ENCODE measurements around the gene TMEM240. TPM values are rescaled to one million over a fixed set of nuclear protein-coding genes. Genes with fewer than 3 reads are reported as not detected.

TMEM240 gene
- total and polyA plus RNA-seq, 9 of the 15 experiments (the other 6 are each of a cell fraction or from before 2014, with no cell fraction given), result 0.24 to 2.0 (median 0.69) TPM; not detected in 5

- no peak for TF ChIP-seq GTF3C2 (IDR thresholded peaks at IDR 0.05; ENCODE audit: borderline replicate concordance, extremely low read depth, insufficient read length)
- no peak for TF ChIP-seq NR0B1 (IDR thresholded peaks at IDR 0.05; ENCODE audit: partially characterized antibody)
- TF ChIP-seq ZBTB17 (CRISPR knock-in tag; IDR thresholded peaks at IDR 0.05), result peak; percentile 96
- no peak for TF ChIP-seq ILK (tag; IDR thresholded peaks at IDR 0.05; ENCODE audit: borderline replicate concordance, low read depth)
- TF ChIP-seq SMAD4 (CRISPR knock-in tag; conservative IDR thresholded peaks at IDR 0.05), result 0 out of 2 replicates have a peak, but pooled peaks have one; percentile 44
- no peak for TF ChIP-seq MEF2D (tag; conservative IDR thresholded peaks at IDR 0.05; ENCODE audit: low read depth)
- TF ChIP-seq SMC3 (conservative IDR thresholded peaks at IDR 0.05; ENCODE audit: insufficient read depth, low read depth, low read length), result no peak
- TF ChIP-seq MAFK (IDR thresholded peaks at IDR 0.05; ENCODE audit: low read length), result no peak; the same call in 1 of the 2 replicates
- TF ChIP-seq DIDO1 (tag; IDR thresholded peaks at IDR 0.05; ENCODE audit: low read depth), result peak; percentile 77; the same call in 1 of the 2 replicates
- no peak for TF ChIP-seq ZNF239 (CRISPR knock-in tag; IDR thresholded peaks at IDR 0.05)
- no peak for TF ChIP-seq ZNF764 (CRISPR knock-in tag; IDR thresholded peaks at IDR 0.05; ENCODE audit: low read depth)
- peak; percentile 99 for TF ChIP-seq EP400 (IDR thresholded peaks at IDR 0.05)
- TF ChIP-seq IFI16 (CRISPR knock-in tag; IDR thresholded peaks at IDR 0.05), result no peak
- TF ChIP-seq, protein P1, sequence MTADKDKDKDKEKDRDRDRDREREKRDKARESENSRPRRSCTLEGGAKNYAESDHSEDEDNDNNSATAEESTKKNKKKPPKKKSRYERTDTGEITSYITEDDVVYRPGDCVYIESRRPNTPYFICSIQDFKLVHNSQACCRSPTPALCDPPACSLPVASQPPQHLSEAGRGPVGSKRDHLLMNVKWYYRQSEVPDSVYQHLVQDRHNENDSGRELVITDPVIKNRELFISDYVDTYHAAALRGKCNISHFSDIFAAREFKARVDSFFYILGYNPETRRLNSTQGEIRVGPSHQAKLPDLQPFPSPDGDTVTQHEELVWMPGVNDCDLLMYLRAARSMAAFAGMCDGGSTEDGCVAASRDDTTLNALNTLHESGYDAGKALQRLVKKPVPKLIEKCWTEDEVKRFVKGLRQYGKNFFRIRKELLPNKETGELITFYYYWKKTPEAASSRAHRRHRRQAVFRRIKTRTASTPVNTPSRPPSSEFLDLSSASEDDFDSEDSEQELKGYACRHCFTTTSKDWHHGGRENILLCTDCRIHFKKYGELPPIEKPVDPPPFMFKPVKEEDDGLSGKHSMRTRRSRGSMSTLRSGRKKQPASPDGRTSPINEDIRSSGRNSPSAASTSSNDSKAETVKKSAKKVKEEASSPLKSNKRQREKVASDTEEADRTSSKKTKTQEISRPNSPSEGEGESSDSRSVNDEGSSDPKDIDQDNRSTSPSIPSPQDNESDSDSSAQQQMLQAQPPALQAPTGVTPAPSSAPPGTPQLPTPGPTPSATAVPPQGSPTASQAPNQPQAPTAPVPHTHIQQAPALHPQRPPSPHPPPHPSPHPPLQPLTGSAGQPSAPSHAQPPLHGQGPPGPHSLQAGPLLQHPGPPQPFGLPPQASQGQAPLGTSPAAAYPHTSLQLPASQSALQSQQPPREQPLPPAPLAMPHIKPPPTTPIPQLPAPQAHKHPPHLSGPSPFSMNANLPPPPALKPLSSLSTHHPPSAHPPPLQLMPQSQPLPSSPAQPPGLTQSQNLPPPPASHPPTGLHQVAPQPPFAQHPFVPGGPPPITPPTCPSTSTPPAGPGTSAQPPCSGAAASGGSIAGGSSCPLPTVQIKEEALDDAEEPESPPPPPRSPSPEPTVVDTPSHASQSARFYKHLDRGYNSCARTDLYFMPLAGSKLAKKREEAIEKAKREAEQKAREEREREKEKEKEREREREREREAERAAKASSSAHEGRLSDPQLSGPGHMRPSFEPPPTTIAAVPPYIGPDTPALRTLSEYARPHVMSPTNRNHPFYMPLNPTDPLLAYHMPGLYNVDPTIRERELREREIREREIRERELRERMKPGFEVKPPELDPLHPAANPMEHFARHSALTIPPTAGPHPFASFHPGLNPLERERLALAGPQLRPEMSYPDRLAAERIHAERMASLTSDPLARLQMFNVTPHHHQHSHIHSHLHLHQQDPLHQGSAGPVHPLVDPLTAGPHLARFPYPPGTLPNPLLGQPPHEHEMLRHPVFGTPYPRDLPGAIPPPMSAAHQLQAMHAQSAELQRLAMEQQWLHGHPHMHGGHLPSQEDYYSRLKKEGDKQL (CRISPR knock-in tag; IDR thresholded peaks at IDR 0.05; ENCODE audit: borderline replicate concordance), result no peak
Measured at GRCh38 chr1:1511533-1512285, 28.7 kb downstream of the TMEM240 start, which contains the start of gene ATAD3A (continued).
